HepG2 (cell line): ENCODE results near the gene TRMT1. TPM values are rescaled to one million over a fixed set of nuclear protein-coding genes. Genes with fewer than 3 reads are reported as not detected.

ENCODE experiments used
- AKAP8 ChIP-seq: sonication (generic); formaldehyde crosslinking; IDR thresholded peaks from 2 replicates; pipeline ENCODE4 v1.5.1; 2020; ENCODE audit warnings: mild to moderate bottlenecking, missing genetic modification reagents
- ASH2L ChIP-seq: fragments of 300-600, 200-600 bp; sonication (generic); IDR thresholded peaks from 2 replicates; pipeline ENCODE4 v1.7.0; 2017; ENCODE audit warnings: low read depth, mild to moderate bottlenecking, moderate library complexity, mixed read lengths, low read length; ENCODE audit not compliant: insufficient read length
- CHCHD3 ChIP-seq: sonication (generic); formaldehyde crosslinking; IDR thresholded peaks from 2 replicates; pipeline ENCODE4 v1.8.0; 2022; ENCODE audit warnings: mild to moderate bottlenecking, missing genetic modification reagents, moderate library complexity
- HDAC2 ChIP-seq: sonication (generic); formaldehyde crosslinking; IDR thresholded peaks from 2 replicates; pipeline ENCODE4 v1.4.0; 2020; ENCODE audit warnings: missing genetic modification reagents
- HES4 ChIP-seq: sonication (generic); formaldehyde crosslinking; IDR thresholded peaks from 2 replicates; pipeline ENCODE4 v1.9.0; 2021; ENCODE audit warnings: mild to moderate bottlenecking, missing genetic modification reagents, borderline replicate concordance
- JDP2 ChIP-seq: sonication (generic); formaldehyde crosslinking; IDR thresholded peaks from 2 replicates; pipeline ENCODE4 v1.8.1; 2022; ENCODE audit warnings: missing genetic modification reagents, borderline replicate concordance
- MAZ ChIP-seq, 2 experiments: sonication (generic) in 1 of 2; formaldehyde crosslinking in 1 of 2; IDR thresholded peaks; 2 replicates each; pipeline versions ENCODE4 v1.5.0 to v1.6.1; 2012 to 2020; ENCODE audit warnings: low read depth in 2 of 2, mild to moderate bottlenecking in 2 of 2, borderline replicate concordance in 1 of 2, improper control_type of control experiment in 1 of 2, low read length in 1 of 2, missing genetic modification reagents in 1 of 2, moderate library complexity in 1 of 2
- NKX3-1 ChIP-seq: sonication (generic); formaldehyde crosslinking; IDR thresholded peaks from 2 replicates; pipeline ENCODE4 v1.5.0; 2020; ENCODE audit warnings: missing genetic modification reagents
- PHB2 ChIP-seq: fragments of 450-650 bp; IDR thresholded peaks from 2 replicates; pipeline ENCODE4 v1.6.1; 2018; ENCODE audit not compliant: partially characterized antibody
- RCOR2 ChIP-seq: IDR thresholded peaks from 2 replicates; pipeline ENCODE4 v1.6.1; 2016; ENCODE audit warnings: missing biosample characterization, missing genetic modification reagents
- SNRNP70 ChIP-seq: fragments of 200-400 bp; formaldehyde crosslinking; IDR thresholded peaks from 2 replicates; pipeline ENCODE4 v1.6.1; 2017; ENCODE audit warnings: mild to moderate bottlenecking, low read depth, low read length, moderate library complexity
- SP1 ChIP-seq, 2 experiments: fragments of 450-650 bp in 1 of 2; sonication (generic) in 1 of 2; formaldehyde crosslinking in 1 of 2; IDR thresholded peaks; 2 replicates each; pipeline versions ENCODE4 v1.4.0 to v1.6.1; 2016 to 2020; ENCODE audit warnings: missing genetic modification reagents in 1 of 2
- ZFP90 ChIP-seq: sonication (generic); formaldehyde crosslinking; IDR thresholded peaks from 2 replicates; pipeline ENCODE4 v1.8.0; 2022; ENCODE audit warnings: missing genetic modification reagents, mild to moderate bottlenecking, inconsistent platforms, borderline replicate concordance
- ZNF256 ChIP-seq: sonication (generic); formaldehyde crosslinking; conservative IDR thresholded peaks from 2 replicates; pipeline ENCODE4 v1.4.0; 2020; ENCODE audit warnings: missing genetic modification reagents
- ZNF780A ChIP-seq: sonication (generic); formaldehyde crosslinking; IDR thresholded peaks from 2 replicates; pipeline ENCODE4 v1.8.0; 2022; ENCODE audit warnings: mild to moderate bottlenecking, missing genetic modification reagents, moderate library complexity
- ZSCAN9 ChIP-seq: IDR thresholded peaks from 2 replicates; pipeline ENCODE4 v1.6.1; 2016; ENCODE audit warnings: borderline replicate concordance
- polyA plus RNA-seq, 8 experiments: library from polyadenylated mRNA; depleted of rRNA in 3 of 8; stranded (reverse) in 7 of 8; unstranded in 1 of 8; fragments of >200 nt; fragmentation: Illumina TruSeq in 4 of 8; extraction: Trizol in 4 of 8; gene quantifications; 2 replicates each; pipeline versions ENCODE4 v1.2.1 to v1.2.3, GENCODE V29; 2011 to 2016; ENCODE audit warnings: low read depth in 4 of 8, missing spikeins in 1 of 8, mixed read lengths in 1 of 8; ENCODE audit not compliant: insufficient read depth in 1 of 8
- total RNA-seq, 5 experiments: library from RNA; depleted of rRNA; stranded (reverse); fragments of >200 nt; fragmentation: Illumina TruSeq; extraction: Trizol; gene quantifications; 2 replicates each; pipeline ENCODE4 v1.2.3, GENCODE V29; 2016; ENCODE audit warnings: low read depth in 1 of 5
- TF ChIP-seq, protein P1 (sequence below): IDR thresholded peaks from 2 replicates; pipeline ENCODE4 v1.6.1; 2012; ENCODE audit warnings: inconsistent platforms
- TF ChIP-seq, protein P2 (sequence below): IDR thresholded peaks from 2 replicates; pipeline ENCODE4 v1.6.1; 2016; ENCODE audit warnings: low read depth, missing genetic modification reagents, missing compliant biosample characterization
- TF ChIP-seq, protein P3 (sequence below): sonication (generic); formaldehyde crosslinking; IDR thresholded peaks from 2 replicates; pipeline ENCODE4 v1.8.0; 2022; ENCODE audit warnings: missing genetic modification reagents, mild to moderate bottlenecking, moderate library complexity, borderline replicate concordance
- TF ChIP-seq, protein P4 (sequence below): sonication (generic); formaldehyde crosslinking; IDR thresholded peaks from 2 replicates; pipeline ENCODE4 v1.4.0; 2020; ENCODE audit warnings: missing genetic modification reagents, low read depth, mild to moderate bottlenecking, borderline replicate concordance

The TRMT1 gene
- total and polyA plus RNA-seq, 2 of the 13 experiments (the other 11 are each of a cell fraction or from before 2014, with no cell fraction given): 35.5 to 44.1 TPM

DNA sequence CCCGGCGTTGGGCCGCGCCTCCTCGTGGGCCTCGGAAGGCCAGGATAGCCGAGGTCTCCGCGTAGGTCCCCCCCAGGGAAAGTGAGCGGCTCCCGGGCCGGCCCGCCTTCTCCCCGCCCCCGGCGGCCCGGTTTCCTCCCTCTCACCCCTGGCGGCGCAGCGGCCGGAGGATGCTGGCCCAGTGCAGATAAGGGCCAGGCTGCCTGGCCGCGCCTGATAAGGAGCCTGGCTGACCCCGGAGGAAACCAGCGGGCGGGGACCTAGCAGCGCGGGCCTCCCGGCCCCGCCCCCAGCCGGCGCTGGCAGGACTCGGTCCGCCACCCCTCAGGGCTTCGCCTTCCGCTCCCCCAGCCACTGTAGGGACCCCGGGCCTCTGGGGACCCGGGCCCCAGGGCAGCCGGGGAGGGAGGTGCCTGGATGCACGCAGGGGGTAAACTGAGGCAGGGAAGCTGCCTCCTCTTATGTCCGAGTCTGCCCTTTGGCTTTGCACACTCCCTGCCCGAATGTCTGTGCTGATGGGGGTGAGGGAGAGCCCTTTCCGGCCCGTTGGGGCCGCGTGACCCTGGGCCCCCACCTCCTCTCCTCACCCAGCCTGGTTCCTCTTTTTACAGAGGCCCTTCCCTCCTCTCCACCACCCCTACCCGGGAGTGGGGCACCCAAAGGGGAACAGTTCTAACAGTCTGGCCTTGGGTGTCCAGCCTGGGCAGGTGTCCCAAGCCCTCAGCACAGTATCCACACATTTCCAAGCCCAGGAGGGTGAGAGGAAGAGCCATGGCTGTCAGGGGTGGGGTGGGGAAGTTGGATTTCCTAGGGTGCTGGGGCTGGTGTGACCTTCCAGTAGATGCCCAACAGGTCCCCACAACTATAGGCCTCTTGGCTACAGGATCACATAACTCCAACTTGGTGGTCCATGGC, 13.6 kb downstream of the TRMT1 start, which contains the start of gene LYL1 (continued):
- TF ChIP-seq, protein P1, sequence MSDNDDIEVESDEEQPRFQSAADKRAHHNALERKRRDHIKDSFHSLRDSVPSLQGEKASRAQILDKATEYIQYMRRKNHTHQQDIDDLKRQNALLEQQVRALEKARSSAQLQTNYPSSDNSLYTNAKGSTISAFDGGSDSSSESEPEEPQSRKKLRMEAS: no peak; the same call in 1 of the 2 replicates
- TF ChIP-seq ZSCAN9 (no peak), CHCHD3 (CRISPR knock-in tag) (no peak), SP1 (IDR thresholded peaks at IDR 0.05) (no peak), SP1 (CRISPR knock-in tag; IDR thresholded peaks at IDR 0.05) (no peak), SNRNP70 (no peak), ZNF256 (CRISPR knock-in tag) (no peak), ASH2L (no peak), ZNF780A (CRISPR knock-in tag) (no peak), MAZ (IDR thresholded peaks at IDR 0.05; ENCODE audit: borderline replicate concordance, low read depth, low read length) (no peak), MAZ (CRISPR knock-in tag; IDR thresholded peaks at IDR 0.05; ENCODE audit: low read depth) (0 out of 2 replicates have a peak, but pooled peaks have one; percentile 31), ZFP90 (CRISPR knock-in tag) (no peak), NKX3-1 (CRISPR knock-in tag) (no peak), HDAC2 (CRISPR knock-in tag) (peak; percentile 6; the same call in 1 of the 2 replicates), AKAP8 (no peak), HES4 (no peak), PHB2 (no peak), JDP2 (CRISPR knock-in tag) (no peak), RCOR2 (CRISPR knock-in tag) (no peak)
- TF ChIP-seq, protein P2, sequence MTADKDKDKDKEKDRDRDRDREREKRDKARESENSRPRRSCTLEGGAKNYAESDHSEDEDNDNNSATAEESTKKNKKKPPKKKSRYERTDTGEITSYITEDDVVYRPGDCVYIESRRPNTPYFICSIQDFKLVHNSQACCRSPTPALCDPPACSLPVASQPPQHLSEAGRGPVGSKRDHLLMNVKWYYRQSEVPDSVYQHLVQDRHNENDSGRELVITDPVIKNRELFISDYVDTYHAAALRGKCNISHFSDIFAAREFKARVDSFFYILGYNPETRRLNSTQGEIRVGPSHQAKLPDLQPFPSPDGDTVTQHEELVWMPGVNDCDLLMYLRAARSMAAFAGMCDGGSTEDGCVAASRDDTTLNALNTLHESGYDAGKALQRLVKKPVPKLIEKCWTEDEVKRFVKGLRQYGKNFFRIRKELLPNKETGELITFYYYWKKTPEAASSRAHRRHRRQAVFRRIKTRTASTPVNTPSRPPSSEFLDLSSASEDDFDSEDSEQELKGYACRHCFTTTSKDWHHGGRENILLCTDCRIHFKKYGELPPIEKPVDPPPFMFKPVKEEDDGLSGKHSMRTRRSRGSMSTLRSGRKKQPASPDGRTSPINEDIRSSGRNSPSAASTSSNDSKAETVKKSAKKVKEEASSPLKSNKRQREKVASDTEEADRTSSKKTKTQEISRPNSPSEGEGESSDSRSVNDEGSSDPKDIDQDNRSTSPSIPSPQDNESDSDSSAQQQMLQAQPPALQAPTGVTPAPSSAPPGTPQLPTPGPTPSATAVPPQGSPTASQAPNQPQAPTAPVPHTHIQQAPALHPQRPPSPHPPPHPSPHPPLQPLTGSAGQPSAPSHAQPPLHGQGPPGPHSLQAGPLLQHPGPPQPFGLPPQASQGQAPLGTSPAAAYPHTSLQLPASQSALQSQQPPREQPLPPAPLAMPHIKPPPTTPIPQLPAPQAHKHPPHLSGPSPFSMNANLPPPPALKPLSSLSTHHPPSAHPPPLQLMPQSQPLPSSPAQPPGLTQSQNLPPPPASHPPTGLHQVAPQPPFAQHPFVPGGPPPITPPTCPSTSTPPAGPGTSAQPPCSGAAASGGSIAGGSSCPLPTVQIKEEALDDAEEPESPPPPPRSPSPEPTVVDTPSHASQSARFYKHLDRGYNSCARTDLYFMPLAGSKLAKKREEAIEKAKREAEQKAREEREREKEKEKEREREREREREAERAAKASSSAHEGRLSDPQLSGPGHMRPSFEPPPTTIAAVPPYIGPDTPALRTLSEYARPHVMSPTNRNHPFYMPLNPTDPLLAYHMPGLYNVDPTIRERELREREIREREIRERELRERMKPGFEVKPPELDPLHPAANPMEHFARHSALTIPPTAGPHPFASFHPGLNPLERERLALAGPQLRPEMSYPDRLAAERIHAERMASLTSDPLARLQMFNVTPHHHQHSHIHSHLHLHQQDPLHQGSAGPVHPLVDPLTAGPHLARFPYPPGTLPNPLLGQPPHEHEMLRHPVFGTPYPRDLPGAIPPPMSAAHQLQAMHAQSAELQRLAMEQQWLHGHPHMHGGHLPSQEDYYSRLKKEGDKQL (CRISPR knock-in tag): no peak
- TF ChIP-seq, protein P3, sequence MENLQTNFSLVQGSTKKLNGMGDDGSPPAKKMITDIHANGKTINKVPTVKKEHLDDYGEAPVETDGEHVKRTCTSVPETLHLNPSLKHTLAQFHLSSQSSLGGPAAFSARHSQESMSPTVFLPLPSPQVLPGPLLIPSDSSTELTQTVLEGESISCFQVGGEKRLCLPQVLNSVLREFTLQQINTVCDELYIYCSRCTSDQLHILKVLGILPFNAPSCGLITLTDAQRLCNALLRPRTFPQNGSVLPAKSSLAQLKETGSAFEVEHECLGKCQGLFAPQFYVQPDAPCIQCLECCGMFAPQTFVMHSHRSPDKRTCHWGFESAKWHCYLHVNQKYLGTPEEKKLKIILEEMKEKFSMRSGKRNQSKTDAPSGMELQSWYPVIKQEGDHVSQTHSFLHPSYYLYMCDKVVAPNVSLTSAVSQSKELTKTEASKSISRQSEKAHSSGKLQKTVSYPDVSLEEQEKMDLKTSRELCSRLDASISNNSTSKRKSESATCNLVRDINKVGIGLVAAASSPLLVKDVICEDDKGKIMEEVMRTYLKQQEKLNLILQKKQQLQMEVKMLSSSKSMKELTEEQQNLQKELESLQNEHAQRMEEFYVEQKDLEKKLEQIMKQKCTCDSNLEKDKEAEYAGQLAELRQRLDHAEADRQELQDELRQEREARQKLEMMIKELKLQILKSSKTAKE: no peak; the same call in 1 of the 2 replicates
- TF ChIP-seq, protein P4, sequence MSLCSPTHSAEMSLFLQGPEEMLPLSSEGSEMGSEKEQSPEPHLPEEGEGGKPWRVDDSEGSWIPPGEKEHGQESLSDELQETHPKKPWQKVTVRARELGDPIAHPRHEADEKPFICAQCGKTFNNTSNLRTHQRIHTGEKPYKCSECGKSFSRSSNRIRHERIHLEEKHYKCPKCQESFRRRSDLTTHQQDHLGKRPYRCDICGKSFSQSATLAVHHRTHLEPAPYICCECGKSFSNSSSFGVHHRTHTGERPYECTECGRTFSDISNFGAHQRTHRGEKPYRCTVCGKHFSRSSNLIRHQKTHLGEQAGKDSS (CRISPR knock-in tag): no peak
